Muscle of leg (tissue), 11 donors: Measurements from ENCODE around the gene GPHB5. TPM values are rescaled to one million over a fixed set of nuclear protein-coding genes. Genes with fewer than 3 reads are reported as not detected.

Source experiments
- DNase-seq: peaks from one replicate; pipeline ENCODE4 v3.0.0; 2013
- H3K27ac ChIP-seq: one replicate; pipeline ENCODE4 v1.5.1; 2013; ENCODE audit warnings: mild to moderate bottlenecking, low read length, control low read depth
- H3K27me3 ChIP-seq: one replicate; pipeline ENCODE4 v1.6.1; 2013; ENCODE audit warnings: low read length; ENCODE audit not compliant: control insufficient read depth, insufficient read depth
- H3K36me3 ChIP-seq: one replicate; pipeline ENCODE4 v1.6.1; 2013; ENCODE audit warnings: low read length; ENCODE audit not compliant: control insufficient read depth, insufficient read depth
- H3K4me1 ChIP-seq: one replicate; pipeline ENCODE4 v1.6.1; 2013; ENCODE audit warnings: low read length; ENCODE audit not compliant: control insufficient read depth, insufficient read depth
- H3K4me3 ChIP-seq: one replicate; pipeline ENCODE4 v1.5.1; 2013; ENCODE audit warnings: low read length, control low read depth
- H3K9me3 ChIP-seq: replicated peaks from 2 replicates; pipeline ENCODE4 v1.6.1; 2013; ENCODE audit warnings: low read depth, low read length; ENCODE audit not compliant: control insufficient read depth
- WGBS: methylation state at CpG from one replicate; pipeline ENCODE4 v1.1.5; 2013; ENCODE audit warnings: missing lambda C conversion rate; ENCODE audit not compliant: insufficient coverage; 5-methylcytosine and 5-hydroxymethylcytosine counted together
- polyA plus RNA-seq, 8 donors: library from polyadenylated mRNA; unstranded; fragments of 120-200 nt; gene quantifications; one replicate each; pipeline versions ENCODE4 v1.2.1 to v1.2.3, GENCODE V29; 2013; ENCODE audit warnings: inconsistent platforms in 1 of 8, low replicate concordance in 1 of 8; ENCODE audit not compliant: insufficient read length in 8 of 8, insufficient read depth in 1 of 8
- total RNA-seq: library from RNA; stranded (reverse); fragments of 120-200 nt; gene quantifications from one replicate; pipeline ENCODE4 v1.2.4, GENCODE V29; 2013

Gene GPHB5
- total and polyA plus RNA-seq, 9 donors: not detected

DNA sequence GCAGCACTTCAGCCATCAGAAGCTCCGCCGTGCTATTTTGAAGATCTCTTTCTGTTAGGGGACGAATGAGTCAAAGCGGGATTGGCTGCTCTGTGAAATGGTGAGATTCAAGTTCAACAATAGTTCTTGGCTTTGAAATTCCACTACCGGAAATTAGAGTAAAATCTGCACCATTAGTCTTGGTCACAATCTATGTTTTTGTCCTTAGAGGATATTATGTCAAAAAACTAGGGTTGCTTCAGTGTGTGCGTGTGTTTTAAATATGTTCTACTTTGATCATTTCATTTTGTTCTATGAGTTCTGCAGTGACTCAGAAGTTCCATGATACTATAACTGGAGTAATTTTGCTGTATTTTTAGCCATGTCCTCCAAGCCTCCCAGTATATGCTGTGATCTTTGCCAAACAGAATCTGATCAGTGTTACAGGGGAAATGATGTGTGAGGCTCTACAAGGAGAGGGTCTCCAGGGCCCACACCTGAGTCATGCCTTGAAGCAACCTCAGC, 22.6 kb downstream of the GPHB5 start:
- Histone ChIP-seq H3K27me3 (no peaks in the 10 kb centered on the region), H3K36me3 (peaks cover 12% of the 10 kb centered on the region), H3K27ac (peak overlapping the region; percentile 89), H3K4me1 (peaks cover 9% of the 10 kb centered on the region), H3K9me3 (no peaks in the 10 kb centered on the region), H3K4me3 (no peak overlapping the region)
- peak; percentile 94 for DNase-seq
- 37% methylated on average over 2 of the region's 6 CpGs for WGBS

- Histone ChIP-seq H3K27ac (peak overlapping the region; percentile 89), H3K9me3 (no peaks in the 10 kb centered on the region), H3K4me1 (peaks cover 9% of the 10 kb centered on the region), H3K36me3 (peaks cover 17% of the 10 kb centered on the region), H3K4me3 (no peak overlapping the region), H3K27me3 (no peaks in the 10 kb centered on the region)
- peak; percentile 58 for DNase-seq
- WGBS: 71% methylated on average over 5 of the region's 8 CpGs
These were observed 23.5 kb downstream of the GPHB5 start for GRCh38 chr14:63295231-63295685.

GRCh38 chr14:63292805-63293204, 25.9 kb downstream of the GPHB5 start:
- Histone ChIP-seq H3K9me3 (no peaks in the 10 kb centered on the region), H3K36me3 (peaks cover 23% of the 10 kb centered on the region), H3K27me3 (no peaks in the 10 kb centered on the region), H3K4me3 (no peak overlapping the region), H3K27ac (no peak overlapping the region), H3K4me1 (peaks cover 9% of the 10 kb centered on the region)
- WGBS: no CpG with 5 or more reads among the region's 2 CpGs
- no peak for DNase-seq

DNA sequence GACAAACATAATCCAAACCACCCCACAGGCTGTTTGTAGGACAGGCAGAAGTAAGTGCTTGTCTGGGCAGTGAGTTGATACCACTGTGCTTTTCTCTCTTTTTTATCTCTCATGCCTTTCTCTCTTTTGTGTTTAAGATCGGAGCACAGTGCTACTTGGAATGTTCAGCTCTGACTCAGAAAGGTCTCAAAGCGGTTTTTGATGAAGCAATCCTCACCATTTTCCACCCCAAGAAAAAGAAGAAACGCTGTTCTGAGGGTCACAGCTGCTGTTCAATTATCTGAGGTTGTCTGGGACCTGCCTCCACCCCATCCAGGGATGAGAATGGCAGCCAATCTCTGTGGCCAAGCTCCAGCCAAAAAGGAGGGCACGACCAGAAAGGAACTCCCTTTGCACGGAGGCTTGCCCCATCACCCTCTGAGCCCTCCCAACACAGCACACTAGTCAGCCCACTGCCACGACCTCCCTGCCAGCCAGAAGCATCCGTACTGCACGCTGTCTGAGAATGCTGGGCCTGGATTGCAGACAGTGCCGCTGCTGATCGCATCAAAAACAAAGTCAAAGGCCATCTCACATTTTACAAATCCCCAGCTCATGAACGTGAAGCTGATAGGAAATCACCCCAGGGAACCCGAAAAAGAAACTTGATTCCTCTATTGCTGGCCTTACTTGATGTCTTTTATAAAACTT, 27.8 kb downstream of the GPHB5 start:
- peaks cover 4% of the 10 kb centered on the region for H3K4me1 ChIP-seq
- H3K4me3 ChIP-seq: no peak overlapping the region
- no peaks in the 10 kb centered on the region for H3K27me3 ChIP-seq
- WGBS: 79% methylated on average over 8 of the region's 12 CpGs
- no peaks in the 10 kb centered on the region for H3K9me3 ChIP-seq
- DNase-seq: no peak
- no peak overlapping the region for H3K27ac ChIP-seq
- H3K36me3 ChIP-seq: peaks cover 30% of the 10 kb centered on the region

DNA sequence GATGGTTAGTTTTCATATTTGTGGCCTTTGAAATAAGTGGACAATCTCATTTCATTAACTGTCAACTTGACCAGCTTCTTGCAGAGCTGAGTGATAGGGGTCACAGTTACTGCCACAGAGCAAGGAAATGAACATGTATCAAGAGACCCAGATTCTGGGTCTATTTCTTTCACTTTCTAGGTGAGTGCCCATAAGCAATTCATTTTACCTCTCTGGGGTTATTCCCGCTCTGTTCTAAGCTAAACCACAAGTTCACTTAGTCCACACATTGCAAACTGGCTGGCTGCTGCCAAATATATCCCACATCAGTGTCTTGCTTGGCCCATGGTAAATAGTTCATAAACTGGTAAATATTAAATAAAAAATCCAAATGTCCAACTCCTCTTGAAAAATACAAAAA, 29.9 kb downstream of the GPHB5 start:
- H3K27ac ChIP-seq: no peak overlapping the region
- no CpG with 5 or more reads among the region's 1 CpG for WGBS

GRCh38 chr14:63287666-63288483, 30.9 kb downstream of the GPHB5 start:
- Histone ChIP-seq H3K4me1 (no peaks in the 10 kb centered on the region), H3K9me3 (no peaks in the 10 kb centered on the region), H3K27ac (no peak overlapping the region), H3K27me3 (no peaks in the 10 kb centered on the region), H3K4me3 (no peak overlapping the region), H3K36me3 (peaks cover 37% of the 10 kb centered on the region)
- 33% methylated on average over 1 of the region's 6 CpGs for WGBS
- DNase-seq: peak; percentile 60

More for the DNA sequence above, 29.9 kb downstream of the GPHB5 start:
- Histone ChIP-seq H3K4me3 (no peak overlapping the region), H3K9me3 (no peaks in the 10 kb centered on the region), H3K27me3 (no peaks in the 10 kb centered on the region), H3K36me3 (peaks cover 39% of the 10 kb centered on the region), H3K4me1 (no peaks in the 10 kb centered on the region)
- DNase-seq: no peak

DNA sequence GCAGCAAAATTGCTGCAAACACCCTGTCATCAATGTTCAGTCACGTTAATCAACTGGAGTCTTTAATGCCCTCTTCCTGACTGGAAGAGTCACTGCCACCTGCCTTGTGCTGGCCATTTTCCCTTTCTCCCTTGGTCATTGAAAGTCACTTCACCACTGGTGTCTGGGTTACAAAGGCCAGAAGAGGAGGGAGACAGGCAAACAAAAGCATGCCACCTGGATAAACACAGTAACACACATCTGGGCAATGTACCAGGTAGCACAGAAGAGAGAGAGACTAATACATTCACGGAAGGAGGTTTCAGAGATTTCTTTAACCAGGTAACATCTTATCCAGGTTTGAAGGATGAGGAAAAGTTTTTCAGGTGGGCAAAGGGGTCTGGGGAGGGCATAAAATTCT, 32.7 kb downstream of the GPHB5 start:
- 90% methylated on average over 2 of the region's 2 CpGs for WGBS
- no peak for DNase-seq
- Histone ChIP-seq H3K9me3 (no peaks in the 10 kb centered on the region), H3K27me3 (no peaks in the 10 kb centered on the region), H3K4me3 (no peak overlapping the region), H3K4me1 (no peaks in the 10 kb centered on the region), H3K36me3 (peaks cover 28% of the 10 kb centered on the region), H3K27ac (no peak overlapping the region)

DNA sequence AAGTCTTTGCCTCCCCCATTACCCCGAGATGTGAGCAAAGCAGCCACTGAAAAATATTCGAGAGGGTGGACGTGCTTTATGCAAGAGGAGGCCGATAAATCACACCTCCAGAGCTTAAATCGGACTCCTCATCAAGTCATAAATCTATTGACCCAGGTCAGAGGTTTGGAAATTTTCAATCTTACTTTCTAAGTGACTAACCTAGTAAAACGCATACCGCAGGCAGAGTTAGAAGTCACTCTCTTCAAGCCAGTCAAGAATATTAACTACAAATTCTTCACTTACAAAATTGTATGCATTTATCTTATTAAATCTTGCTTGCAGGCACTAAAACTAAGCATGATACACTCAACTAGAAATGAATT, 34.9 kb downstream of the GPHB5 start:
- Histone ChIP-seq H3K36me3 (peaks cover 27% of the 10 kb centered on the region), H3K4me3 (no peak overlapping the region), H3K27me3 (no peaks in the 10 kb centered on the region), H3K27ac (peak overlapping the region; percentile 21), H3K9me3 (no peaks in the 10 kb centered on the region), H3K4me1 (no peaks in the 10 kb centered on the region)
- DNase-seq: no peak
- WGBS: 83% methylated on average over 2 of the region's 7 CpGs

- 33% methylated on average over 2 of the region's 8 CpGs for WGBS
- H3K9me3 ChIP-seq: no peaks in the 10 kb centered on the region
- no peaks in the 10 kb centered on the region for H3K4me1 ChIP-seq
- H3K27ac ChIP-seq: peak overlapping the region; percentile 21
- DNase-seq: no peak
- peaks cover 25% of the 10 kb centered on the region for H3K36me3 ChIP-seq
- H3K4me3 ChIP-seq: no peak overlapping the region
- no peaks in the 10 kb centered on the region for H3K27me3 ChIP-seq
These were observed 35.5 kb downstream of the GPHB5 start for GRCh38 chr14:63282997-63283883.
